GM15510 (cell line): ENCODE results near the gene THAP4.

Experiments used
- POLR2A ChIP-seq: IDR thresholded peaks from 3 replicates; pipeline ENCODE4 v1.6.1; 2011; ENCODE audit warnings: borderline replicate concordance; ENCODE audit not compliant: insufficient read length; ENCODE audit errors: extremely low read depth

Gene THAP4

DNA sequence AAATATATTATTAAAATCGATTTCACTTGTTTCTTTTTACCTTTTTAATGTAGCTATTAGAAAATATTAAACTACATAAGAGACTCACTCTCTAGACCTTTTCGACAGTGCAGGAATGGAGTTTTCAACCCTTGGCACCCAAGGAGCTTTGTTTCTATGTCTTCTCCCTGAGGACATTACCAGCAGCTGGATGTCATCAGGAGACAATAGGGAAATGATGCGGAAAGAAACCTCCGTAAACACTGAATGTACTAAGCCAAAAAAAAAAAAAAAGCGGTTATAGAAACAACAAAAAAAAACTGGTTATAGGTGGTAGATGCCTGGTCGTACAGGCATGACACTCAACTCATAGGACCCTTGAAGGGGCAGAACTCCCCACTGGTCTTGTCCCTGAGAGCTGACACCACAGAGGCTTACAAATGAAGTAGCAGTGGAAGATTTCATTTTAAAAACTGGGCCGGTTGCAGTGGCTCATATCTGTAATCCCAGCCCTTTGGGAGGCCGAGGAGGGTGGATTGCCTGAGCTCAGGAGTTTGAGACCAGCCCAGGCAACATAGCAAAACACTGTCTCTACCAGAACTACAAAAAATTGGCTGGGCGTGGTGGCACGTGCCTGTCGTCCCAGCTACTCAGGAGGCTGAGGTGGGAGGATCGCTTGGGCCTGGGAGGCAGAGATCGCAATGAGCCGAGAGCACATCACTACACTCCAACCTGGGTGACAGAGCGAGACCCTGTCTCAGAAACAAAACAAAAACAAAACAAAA is 23.8 kb downstream of the THAP4 start:
- TF ChIP-seq POLR2A: no peak

GRCh38 chr2:241612156-241613016 is 24.6 kb downstream of the THAP4 start:
- no peak for TF ChIP-seq POLR2A

DNA sequence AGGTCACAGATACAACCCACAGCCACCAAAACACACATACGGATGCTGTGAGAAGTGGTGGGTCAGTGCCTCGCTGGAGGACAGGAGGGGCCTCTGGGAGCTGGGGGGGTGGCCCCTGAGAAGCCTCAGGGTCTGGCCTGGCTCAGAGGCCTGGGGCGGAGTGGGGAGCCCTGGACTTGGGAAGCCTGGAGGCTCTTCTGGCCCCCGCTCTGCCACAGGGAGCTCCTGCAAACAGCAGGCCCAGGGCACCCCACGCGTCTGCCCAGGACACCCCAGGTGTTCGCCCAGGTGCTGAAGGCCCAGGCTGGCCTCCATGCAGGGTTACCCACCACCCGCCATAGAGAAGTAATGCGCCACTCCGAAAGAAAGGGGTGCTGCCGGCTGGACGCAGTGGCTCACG is 25.9 kb downstream of the THAP4 start:
- no peak for TF ChIP-seq POLR2A

DNA sequence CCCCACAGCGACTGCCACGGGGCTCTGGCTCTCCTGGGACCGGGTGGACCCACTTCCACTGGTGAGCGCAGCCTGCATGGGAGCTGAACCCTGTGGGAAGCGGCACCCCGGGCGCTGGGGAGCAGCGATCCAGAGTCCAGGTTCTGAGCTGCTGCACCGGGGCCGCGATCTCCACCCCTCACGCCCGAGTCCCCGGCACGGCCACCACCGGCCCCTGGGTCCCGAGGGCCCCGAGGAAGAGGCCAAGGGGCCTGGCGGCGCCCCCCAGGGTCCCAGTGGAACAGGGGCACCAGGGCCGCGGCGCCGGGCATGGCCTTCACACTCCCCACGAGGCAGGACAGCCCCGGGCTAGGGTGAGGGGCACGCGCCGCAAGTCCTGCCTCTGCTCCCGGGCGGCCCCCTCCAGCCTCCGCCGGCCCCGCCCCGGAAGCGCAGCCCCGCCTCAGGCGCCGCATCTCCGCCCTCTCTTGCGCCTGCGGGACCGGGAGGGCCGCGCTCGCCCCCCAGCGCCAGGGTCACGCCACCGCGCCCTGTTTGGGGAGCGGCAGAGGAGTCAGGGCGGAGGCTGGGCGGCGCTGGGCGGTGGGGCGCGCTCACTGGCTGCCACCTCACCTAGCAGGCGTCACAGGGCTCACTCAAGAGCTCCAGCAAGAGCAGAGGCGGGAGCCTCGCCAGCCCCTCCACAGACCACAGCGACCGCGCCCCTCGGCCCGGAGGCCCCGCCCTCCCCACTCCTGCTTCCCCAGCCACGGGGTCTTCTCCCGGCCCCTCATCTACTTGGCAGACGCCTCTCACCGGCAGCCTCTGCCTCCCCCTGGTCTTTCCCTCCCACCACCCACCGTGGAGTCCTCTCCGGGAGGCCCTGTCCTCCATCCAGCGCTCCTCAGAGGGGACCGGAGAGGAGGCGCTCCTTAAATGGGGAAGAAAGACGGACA is 26.8 kb downstream of the THAP4 start:
- peak; percentile 35 for TF ChIP-seq POLR2A

- no peak for TF ChIP-seq POLR2A
Measured at GRCh38 chr2:241608881-241609280, 28.1 kb downstream of the THAP4 start.

GRCh38 chr2:241607162-241607885 is 29.6 kb downstream of the THAP4 start:
- TF ChIP-seq POLR2A: no peak

DNA sequence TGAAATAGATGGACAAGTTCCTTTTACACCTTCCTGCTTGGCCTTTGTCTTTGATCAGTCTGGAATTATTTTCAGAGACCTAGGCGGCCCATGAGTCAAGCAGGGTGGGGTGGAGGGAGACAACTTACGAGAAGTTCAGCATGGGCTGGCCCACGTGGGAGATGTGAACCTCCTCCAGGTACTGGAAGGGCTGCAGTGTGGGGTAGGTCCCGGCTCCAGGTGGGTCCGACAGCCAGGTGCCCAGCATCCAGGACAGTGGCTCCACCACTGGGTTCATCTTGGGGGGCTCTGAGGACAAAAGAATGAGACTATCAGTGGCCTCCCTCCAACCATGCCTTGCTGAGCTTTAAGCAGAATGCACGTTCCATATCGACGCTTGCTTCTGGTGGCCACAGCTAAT is 30.8 kb downstream of the THAP4 start:
- no peak for TF ChIP-seq POLR2A

DNA sequence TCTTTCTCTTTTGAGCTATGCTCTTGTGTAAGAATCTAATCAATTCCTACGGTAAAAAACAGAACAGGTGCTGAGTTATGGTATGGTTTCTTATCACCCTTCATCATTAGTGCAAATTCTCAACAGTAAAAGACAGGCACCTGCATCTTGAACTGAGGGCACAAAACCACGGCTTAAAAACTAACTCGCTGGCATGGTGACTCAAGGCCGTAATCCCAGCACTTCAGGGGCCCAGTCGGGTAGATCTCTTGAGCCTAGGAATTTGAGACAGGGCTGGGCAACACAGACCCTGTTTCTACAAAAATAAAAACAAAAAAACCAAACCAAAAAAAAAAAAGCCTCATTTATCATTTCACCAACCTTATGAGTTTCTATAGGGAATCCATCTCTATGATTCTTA is 33.3 kb downstream of the THAP4 start:
- no peak for TF ChIP-seq POLR2A

DNA sequence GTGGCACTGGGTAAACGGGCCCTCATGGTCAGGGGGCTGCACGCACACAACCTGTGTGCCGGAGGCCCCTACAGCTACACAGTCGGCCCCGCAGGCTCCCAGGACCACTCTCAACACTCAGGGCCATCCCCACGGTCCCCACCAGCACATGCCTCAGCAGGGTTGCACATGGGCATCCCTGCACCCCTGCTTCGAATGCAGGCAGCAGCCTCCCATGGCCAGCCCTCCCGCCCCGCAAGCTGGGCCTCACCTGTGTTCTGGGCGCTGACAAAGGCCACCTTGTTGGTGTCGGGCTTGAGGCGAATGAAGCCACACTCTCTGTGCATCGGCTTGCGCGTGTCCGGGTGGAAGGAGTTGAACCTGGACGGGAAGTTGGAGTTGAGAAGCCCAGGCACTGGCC is 34.2 kb downstream of the THAP4 start:
- no peak for TF ChIP-seq POLR2A

DNA sequence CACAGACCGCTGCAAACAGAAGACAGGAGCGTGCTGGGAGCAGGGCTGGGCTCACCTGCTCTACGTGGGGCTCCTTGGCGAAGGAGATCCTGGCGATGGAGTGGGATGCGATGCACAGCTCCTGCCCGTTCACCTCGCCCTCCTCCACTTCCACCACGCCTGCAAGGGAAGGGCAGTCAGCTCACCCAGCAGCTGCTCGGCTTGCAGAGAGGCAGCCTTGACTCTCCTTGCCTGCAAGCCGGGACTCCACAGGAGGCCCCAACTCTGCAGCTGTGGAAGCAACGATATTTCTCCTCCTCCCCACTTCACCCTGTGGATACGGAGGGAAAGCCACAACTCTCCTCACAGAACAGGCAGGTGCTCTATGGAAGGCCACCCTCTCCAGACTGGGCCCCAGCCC is 35.1 kb downstream of the THAP4 start:
- TF ChIP-seq POLR2A: no peak

- TF ChIP-seq POLR2A: no peak
Measured at GRCh38 chr2:241599615-241600014, 37.3 kb downstream of the THAP4 start.

GRCh38 chr2:241598487-241598886 is 38.5 kb downstream of the THAP4 start:
- no peak for TF ChIP-seq POLR2A

DNA sequence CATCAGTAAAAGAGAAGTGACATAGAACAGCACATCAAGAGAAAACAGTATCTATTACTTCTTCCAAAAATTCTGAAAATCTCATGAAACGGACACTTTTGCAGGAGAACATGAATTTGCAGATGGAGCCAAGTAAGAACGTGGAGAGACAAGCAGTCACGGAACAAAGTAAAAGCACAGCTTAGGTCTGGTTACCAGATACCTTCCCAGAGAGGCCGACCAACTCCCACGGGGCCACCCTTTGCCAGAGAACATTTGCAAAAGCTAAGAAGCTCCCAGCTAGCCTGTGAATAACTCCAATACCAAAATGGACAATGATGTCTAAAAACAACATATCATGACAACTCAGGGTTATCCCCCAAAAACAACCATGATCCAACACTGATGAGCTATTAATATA is 38.9 kb downstream of the THAP4 start:
- TF ChIP-seq POLR2A: no peak

GRCh38 chr2:241597561-241597960 is 39.4 kb downstream of the THAP4 start:
- no peak for TF ChIP-seq POLR2A

DNA sequence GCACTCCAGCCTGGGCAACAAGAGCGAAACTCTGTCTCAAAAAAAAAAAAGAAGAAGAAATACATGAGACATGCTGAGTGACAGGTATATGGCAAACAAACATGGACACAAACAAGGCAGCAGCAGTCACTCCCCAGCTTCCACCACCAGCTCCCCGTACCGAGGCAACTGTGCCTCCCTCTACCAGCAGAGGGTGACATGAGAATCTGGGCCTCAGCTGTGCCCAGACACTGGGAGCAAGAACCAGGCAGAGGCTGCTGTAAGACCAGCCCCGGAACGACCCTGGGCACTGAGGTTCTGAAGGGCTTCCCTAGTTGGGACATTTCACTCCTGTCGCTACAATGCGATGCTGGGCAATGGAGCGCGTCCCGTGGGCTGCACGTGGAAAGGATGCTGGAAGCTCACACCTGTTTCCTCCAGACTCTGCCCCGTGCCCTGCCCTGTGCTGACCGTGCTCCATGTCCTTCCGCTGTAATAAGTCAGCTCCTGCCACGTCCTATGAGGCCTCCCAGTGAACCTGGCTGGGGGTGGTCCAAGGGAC is 41.3 kb downstream of the THAP4 start:
- TF ChIP-seq POLR2A: no peak

GRCh38 chr2:241593271-241593670 is 43.7 kb downstream of the THAP4 start:
- no peak for TF ChIP-seq POLR2A
